Esophagus muscularis mucosa (tissue), 4 donors: ENCODE data around the gene PDGFC. TPM values are rescaled to one million over a fixed set of nuclear protein-coding genes. Genes with fewer than 3 reads are reported as not detected.

Source experiments
- DNase-seq: peaks from one replicate; pipeline ENCODE4 v3.0.0-alpha.2; 2017; ENCODE audit errors: extremely low spot score
- H3K27ac ChIP-seq, 4 donors: fragments of 200-600 bp; sonication (generic); replicated peaks in 1 of 4; 1 replicate in 3 of 4; 2 replicates in 1 of 4; pipeline ENCODE4 v1.5.1; 2016 to 2019; ENCODE audit warnings: mild to moderate bottlenecking in 1 of 4
- H3K27me3 ChIP-seq, 4 donors: fragments of 200-600 bp; sonication (generic); one replicate each; pipeline versions ENCODE4 v1.5.1 to v1.6.0; 2016 to 2019
- H3K36me3 ChIP-seq, 4 donors: fragments of 200-600 bp; sonication (generic); one replicate each; pipeline ENCODE4 v1.5.1; 2016 to 2019
- H3K4me1 ChIP-seq, 4 donors: fragments of 200-600 bp; sonication (generic); one replicate each; pipeline ENCODE4 v1.5.1; 2016 to 2019
- H3K4me3 ChIP-seq, 4 donors: fragments of 200-600 bp; sonication (generic); 1 replicate in 2 of 4; 2 replicates in 2 of 4; pipeline ENCODE4 v1.5.1; 2016 to 2019; ENCODE audit warnings: mild to moderate bottlenecking in 4 of 4, moderate library complexity in 1 of 4
- H3K9me3 ChIP-seq, 4 donors: fragments of 200-600 bp; sonication (generic); 1 replicate in 3 of 4; 2 replicates in 1 of 4; pipeline ENCODE4 v1.5.1; 2016 to 2019
- CTCF ChIP-seq, 3 experiments: fragments of 200-600 bp in 2 of 3; fragments of 450-650 bp in 1 of 3; sonication (generic) in 2 of 3; IDR thresholded peaks; one replicate each; pipeline ENCODE4 v1.5.1; 2017 to 2019; ENCODE audit warnings: antibody characterized with exemption in 3 of 3, mild to moderate bottlenecking in 2 of 3, moderate library complexity in 1 of 3
- EP300 ChIP-seq: sonication (generic); formaldehyde crosslinking; IDR thresholded peaks from one replicate; pipeline ENCODE4 v1.6.1; 2017; ENCODE audit warnings: antibody characterized with exemption
- POLR2A ChIP-seq: fragments of 450-650 bp; IDR thresholded peaks from one replicate; pipeline ENCODE4 v1.6.1; 2017; ENCODE audit warnings: antibody characterized with exemption, moderate library complexity, mild to moderate bottlenecking, low read depth
- POLR2AphosphoS5 ChIP-seq, 2 donors: sonication (generic); formaldehyde crosslinking; IDR thresholded peaks; one replicate each; pipeline ENCODE4 v1.6.1; 2017; ENCODE audit warnings: antibody characterized with exemption in 2 of 2
- WGBS: methylation state at CpG from one replicate; pipeline ENCODE4 v1.1.5; 2018; 5-methylcytosine and 5-hydroxymethylcytosine counted together
- intact Hi-C: fragments of 100-400 bp; cut with DNase I; formaldehyde crosslinking; loops from one replicate; pipeline ENCODE4 v1.15.1; 2023
- total RNA-seq, 4 donors: library from RNA; depleted of rRNA; stranded (reverse); fragments of >200 nt; gene quantifications; one replicate each; pipeline versions ENCODE4 v1.1.0 to v1.2.1, GENCODE V29; 2016

Gene PDGFC
- total RNA-seq, 4 donors from 2014 or later = 25.3 to 38.3 (median 30.0) TPM

DNA sequence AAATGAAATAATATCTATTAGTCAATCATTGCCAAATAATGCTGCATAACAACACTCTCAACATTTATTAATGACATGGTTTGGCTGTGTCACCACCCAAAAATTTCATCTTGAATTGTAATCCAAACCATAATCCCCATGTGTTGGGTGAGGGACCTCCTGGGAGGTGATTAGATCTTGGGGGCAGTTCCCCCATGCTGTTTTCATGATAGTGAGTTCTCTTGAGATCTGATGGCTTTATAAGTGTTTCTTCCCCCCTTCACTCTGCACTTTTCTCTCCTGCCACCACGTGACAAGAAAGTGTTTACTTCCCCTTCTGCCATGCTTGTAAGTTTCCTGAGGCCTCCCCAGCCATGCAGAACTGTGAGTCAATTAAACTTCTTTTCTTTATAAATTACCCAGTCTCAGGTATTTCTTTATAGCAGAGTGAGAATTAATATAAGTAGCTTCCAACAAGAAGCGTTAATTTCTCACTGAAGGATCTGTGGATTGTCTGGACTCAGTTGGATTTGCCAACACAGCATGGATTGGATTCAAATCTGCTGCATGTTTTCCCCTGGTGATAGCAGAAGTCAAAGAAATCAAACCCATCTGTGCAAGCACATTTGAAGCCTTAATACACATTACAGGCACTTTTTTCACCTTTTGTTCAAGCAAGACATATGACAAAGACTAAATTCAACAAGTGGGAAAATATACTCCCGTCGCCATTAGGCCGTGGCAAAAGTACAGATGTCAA is 216.6 kb downstream of the PDGFC start:
- H3K36me3 ChIP-seq = no peaks in the 10 kb centered on the region
- no peaks in the 10 kb centered on the region for H3K9me3 ChIP-seq
- no peak for TF ChIP-seq POLR2A
- TF ChIP-seq CTCF (IDR thresholded peaks at IDR 0.05) = no peak
- H3K4me3 ChIP-seq = no peak overlapping the region
- no peaks in the 10 kb centered on the region for H3K4me1 ChIP-seq
- no peak overlapping the region for H3K27ac ChIP-seq
- 71% methylated on average over 5 of the region's 5 CpGs for WGBS
- no peak for DNase-seq
- H3K27me3 ChIP-seq = no peaks in the 10 kb centered on the region
- intact Hi-C loops = no loop called here

DNA sequence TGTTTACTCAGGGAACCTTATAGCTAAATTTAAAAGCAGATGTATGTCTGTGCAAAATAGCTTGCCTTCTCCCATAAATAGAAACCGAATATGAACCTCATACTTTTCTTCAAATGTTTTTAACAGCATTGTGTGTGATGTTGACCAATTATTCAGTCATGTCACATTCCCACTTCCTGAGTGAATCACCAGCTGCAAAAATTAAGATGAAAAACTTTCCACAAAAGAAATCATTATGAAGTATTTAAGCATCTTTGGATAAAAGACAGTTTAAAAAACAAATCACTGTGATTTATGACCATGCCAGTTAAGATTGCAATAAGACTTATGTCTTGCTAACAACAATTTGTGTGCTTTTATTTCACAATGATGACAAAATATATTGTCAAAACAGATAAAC is 220.1 kb downstream of the PDGFC start:
- H3K36me3 ChIP-seq = no peaks in the 10 kb centered on the region
- intact Hi-C loops = no loop called here
- TF ChIP-seq POLR2AphosphoS5 (IDR thresholded peaks at IDR 0.05) = no peak
- TF ChIP-seq CTCF (IDR thresholded peaks at IDR 0.05) = no peak
- no peak for TF ChIP-seq POLR2A
- TF ChIP-seq EP300 = no peak
- 52% methylated on average over 1 of the region's 1 CpG for WGBS
- no peak overlapping the region for H3K27ac ChIP-seq
- no peaks in the 10 kb centered on the region for H3K9me3 ChIP-seq
- no peaks in the 10 kb centered on the region for H3K27me3 ChIP-seq
- H3K4me1 ChIP-seq = no peaks in the 10 kb centered on the region
- no peak for DNase-seq
- H3K4me3 ChIP-seq = no peak overlapping the region

- Histone ChIP-seq H3K27ac (no peak overlapping the region), H3K27me3 (no peaks in the 10 kb centered on the region), H3K36me3 (no peaks in the 10 kb centered on the region), H3K4me3 (no peak overlapping the region), H3K9me3 (no peaks in the 10 kb centered on the region), H3K4me1 (no peaks in the 10 kb centered on the region)
- no peak for DNase-seq
- WGBS = 87% methylated on average over 5 of the region's 5 CpGs
- TF ChIP-seq CTCF (IDR thresholded peaks at IDR 0.05) = no peak
- TF ChIP-seq POLR2A = no peak
- no peak for TF ChIP-seq POLR2AphosphoS5 (IDR thresholded peaks at IDR 0.05)
- TF ChIP-seq EP300 = no peak
- intact Hi-C loops = no loop called here
These were observed 221.9 kb downstream of the PDGFC start for GRCh38 chr4:156749426-156750403.

GRCh38 chr4:156746111-156746510 is 225.5 kb downstream of the PDGFC start:
- Histone ChIP-seq H3K9me3 (peaks cover 0 to 5% (median 0%) of the 10 kb centered on the region in 4 donors), H3K27me3 (no peaks in the 10 kb centered on the region), H3K27ac (no peak overlapping the region), H3K36me3 (no peaks in the 10 kb centered on the region), H3K4me3 (no peak overlapping the region), H3K4me1 (no peaks in the 10 kb centered on the region)
- no peak for DNase-seq
- TF ChIP-seq POLR2AphosphoS5 (IDR thresholded peaks at IDR 0.05) (no peak), CTCF (IDR thresholded peaks at IDR 0.05) (no peak), EP300 (no peak), POLR2A (no peak)
- 69% methylated on average over 6 of the region's 6 CpGs for WGBS
- intact Hi-C loops = no loop called here
